Cerebellar nuclear complex (tissue), 1 donor: ENCODE results near the gene SERTAD4.

Experiments
- DNase-seq, 2 experiments: peaks; one replicate each; lab custom pipeline; 2025; lab: John Stamatoyannopoulos, UW

Gene SERTAD4

DNA sequence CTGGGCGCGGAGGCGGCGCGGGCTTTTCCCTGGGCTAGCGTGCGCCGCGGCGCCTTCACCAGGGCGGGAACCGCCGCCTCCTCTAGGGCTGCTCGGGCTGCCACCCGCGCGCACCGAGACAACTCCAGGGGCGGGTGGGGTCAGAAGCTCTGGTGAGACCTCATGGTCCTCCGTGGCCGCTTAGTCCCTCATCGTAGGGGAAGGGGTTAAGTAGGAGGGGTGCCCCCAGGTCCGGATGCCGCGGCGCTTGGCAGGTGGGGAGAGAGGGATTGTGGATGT is 559 bp downstream of the SERTAD4 start:
- no peak for DNase-seq

DNA sequence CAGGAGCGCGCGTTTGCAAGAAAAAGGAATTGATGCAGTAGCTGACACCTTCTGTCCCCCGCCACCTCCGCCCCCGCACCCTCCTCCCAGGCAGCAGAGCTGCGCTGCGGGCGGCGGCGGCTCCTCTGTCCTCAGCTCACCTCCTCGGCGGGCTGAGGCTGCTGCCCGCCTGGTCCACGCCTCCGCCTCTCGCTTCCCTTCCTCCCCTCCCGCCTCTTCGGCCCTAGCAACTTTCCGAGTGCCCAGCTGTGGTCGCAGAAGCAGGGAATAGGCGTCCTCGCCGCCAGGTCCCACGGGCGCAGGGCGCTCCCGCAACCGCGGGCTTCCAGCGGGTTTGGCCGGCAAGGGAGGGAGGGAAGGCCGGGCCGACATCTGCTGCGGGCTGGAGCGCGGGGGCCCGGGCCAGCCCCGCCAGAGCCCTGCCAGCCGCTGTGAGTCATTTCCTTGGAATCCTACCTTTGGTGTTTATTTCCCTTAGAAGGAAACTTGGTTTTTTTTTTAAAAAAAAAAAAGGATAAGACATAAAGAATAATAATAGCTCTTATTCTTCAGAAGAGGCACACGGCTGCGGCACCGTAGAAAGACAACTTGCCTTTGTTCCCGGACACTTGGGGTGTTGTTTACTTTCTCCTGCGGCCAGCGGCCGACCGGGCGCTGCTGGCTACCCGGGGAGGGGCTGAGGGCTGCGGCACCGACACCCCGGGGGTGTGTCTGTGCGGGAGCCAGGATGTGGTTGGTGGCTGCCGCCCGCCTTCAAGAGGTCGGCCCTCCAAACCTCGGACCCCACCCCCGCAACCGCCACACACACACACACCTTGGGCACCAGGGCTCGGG is 1.1 kb downstream of the SERTAD4 start:
- DNase-seq, result peak in 1 of 2 experiments; percentile 5

DNA sequence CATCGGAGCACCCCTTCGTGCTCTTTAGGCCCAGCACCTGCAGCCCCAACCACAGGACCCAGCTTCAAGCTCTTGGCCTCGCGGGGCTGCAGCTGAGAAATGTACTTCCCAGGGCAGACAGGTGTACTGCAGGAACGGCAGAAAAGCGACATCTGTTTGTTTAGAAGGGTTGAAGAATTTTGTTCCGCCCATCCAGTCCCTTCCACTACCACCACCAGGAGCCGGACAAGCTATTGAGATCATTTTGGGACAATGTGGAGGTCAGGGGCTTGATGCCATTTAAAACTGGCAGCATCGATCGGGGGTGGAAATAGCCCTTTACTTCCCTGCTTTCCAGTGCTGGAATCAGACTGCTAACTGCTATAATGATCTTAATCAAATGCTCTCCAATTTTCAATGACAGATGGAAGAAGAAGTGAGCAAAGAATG is 1.7 kb downstream of the SERTAD4 start:
- DNase-seq, result no peak

DNA sequence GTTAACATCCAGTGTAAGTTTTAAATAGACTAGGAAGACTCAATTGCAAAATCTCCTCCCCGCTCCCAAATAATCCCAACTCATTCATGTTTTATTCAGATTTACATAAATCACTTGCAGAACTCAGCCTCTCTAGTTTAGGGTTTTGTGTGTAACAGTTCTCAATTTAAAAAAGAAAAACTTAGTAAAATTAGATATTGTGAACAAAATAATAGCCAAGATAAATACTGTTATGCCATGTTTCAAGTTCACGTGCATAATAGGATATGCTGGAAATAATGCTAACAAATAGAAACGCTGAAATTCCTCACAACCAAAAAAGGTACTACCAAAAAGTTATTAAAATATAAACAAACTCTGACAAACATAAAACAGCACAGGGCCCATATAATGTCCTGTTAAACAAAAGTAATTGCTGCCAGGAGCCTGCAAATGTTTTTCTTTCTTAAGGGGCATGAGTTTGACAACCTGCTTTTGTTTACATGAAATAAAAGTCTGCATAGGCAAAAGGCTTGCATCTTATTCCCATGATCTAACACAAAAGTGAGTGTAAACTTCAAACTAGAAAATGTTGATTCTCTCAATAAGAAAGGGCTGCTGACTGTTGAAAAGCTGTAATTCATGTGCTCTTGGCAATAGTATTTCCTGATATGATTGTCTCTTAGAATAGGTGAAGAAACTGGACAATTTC is 2.9 kb downstream of the SERTAD4 start:
- DNase-seq, result no peak

DNA sequence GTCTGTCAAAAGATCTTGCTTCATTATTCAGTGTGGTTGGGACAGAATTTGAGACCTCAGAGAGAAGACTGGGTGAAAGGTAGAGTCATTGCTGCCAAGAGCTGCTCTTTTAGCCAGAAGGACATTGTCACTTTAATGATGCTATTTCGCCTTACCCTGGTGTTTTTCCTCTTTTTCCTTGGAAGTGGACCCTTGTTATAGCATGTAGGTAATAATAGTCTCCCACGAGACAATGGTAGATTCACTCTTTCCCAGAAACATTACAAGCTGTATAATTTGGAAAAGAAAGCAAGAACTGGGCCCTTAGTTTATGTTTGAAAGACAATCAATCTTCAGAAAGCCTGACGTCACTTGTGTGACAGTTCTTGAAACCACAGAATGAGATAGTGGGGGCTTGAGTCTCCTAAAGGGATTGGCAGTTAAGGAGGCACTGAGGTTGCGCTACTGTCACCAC is 3.8 kb downstream of the SERTAD4 start:
- DNase-seq, result no peak

DNA sequence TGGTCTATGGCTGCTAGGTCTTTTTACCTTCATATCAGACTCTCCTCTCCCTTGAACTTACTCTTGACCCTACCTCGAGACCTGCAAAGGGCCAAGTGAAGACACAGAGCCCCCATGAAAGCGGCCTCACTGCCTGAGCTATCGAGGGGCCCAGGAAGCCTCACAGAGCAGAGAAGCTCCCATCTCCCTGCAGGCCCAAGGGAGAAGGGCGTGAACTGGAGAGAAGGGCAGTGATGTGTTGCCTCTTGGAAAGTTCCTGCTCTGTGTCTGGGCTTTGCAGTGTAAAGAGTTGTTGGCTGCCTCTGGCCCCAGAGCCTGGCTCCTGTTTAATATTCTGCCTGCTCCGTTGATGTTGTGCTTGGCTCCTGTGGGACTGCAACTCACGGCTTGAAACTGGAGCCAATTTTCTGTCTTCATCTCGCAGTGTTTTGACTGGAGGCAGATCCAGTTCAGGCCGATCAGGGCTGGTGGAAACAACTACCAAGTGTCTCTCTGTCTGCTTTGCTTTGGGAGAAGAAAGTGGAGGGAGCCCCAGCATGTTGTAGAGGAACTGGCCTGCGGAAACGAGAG is 4.3 kb downstream of the SERTAD4 start:
- DNase-seq, result no peak

DNA sequence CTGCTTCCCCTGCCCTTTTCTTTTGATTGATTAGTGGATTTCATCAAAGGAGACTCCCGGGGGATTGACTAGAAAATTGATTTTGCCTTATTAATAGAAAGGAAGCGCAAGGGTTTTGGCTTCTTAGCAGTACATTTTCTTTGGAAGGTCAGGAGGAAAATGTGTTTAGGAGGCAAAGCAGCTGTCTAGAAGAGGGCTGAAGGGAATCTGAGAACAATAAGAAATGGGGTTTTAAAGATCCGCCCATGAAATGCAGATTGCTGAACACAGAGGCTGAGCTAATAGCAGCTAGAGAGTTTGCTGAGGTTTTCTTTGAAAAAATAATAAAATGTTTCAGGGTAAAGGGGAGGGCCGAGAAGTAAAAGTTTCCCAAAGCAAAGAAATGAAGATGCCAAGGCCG is 4.9 kb downstream of the SERTAD4 start:
- no peak for DNase-seq

DNA sequence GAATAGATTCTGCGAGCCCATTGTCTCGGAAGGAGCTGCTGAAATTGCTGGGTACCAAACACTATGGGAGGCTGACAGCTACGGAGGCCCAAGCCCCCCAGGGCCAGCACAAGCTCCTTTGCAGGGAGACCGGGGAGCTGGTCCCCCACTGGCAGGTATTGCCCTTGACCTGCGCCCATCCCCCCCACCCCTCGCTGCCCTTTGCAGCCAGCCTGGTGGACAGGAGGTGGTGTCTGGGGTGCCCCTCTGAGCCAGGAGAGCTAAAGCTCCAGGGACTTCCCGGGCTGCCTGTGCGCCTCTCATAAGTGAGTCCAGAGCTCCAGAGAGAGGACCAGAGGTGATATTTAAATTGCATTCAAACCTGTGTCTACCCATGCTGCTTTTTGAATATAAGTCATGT is 5.4 kb downstream of the SERTAD4 start:
- no peak for DNase-seq

DNA sequence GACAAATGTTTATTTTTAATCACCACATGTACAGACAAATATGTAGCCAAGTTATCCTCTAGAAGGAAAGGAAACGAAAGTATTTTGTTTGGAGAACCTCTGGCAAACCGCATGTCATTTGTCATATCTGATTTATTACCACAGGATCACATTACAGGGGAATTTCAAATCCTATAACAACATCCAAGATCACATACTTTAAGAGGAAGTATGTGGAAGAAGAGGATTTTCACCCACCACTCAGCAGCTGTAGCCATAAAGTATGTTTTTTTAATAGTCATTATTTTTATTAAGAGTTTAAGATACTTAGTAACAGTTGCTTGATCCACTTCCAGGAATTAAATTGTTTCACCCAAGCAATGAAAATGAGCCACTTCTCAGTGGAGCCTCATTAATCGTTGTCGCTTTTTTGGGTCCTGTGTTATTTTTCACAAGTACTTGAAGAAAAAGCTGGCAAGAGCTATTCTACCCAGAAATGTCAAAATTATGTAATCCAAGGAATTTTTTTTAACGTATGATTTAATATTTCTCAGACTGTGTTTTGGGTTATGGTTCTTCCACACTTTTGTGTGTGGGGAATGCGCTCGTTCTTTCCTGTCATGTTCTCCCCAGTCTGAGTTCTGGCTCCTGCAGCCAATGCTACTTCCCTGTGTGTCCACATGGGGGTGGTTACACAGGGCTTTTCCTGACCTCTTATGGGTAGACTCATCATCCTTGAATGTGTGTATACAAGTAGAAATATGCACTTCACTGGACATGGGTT is 6.9 kb downstream of the SERTAD4 start:
- no peak for DNase-seq

DNA sequence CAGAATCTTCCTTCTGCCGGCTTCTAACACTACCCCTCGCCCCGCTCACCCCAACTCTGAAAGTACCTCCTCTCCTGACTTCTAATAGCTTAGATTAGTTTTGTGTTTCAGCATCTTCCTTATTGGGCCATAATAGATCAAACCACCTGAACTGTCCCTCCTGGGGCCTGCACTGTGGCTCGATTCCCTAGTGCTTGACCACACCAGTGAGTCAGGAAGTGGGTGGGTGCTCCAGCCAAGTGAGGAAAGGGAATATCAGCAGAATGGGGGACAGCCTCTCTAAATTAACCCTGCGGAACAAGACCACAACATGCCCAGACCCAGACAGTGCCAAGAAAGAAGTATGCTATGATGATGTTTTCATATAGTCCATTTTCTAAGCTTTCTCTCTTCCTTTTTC is 8.5 kb downstream of the SERTAD4 start:
- no peak for DNase-seq

DNA sequence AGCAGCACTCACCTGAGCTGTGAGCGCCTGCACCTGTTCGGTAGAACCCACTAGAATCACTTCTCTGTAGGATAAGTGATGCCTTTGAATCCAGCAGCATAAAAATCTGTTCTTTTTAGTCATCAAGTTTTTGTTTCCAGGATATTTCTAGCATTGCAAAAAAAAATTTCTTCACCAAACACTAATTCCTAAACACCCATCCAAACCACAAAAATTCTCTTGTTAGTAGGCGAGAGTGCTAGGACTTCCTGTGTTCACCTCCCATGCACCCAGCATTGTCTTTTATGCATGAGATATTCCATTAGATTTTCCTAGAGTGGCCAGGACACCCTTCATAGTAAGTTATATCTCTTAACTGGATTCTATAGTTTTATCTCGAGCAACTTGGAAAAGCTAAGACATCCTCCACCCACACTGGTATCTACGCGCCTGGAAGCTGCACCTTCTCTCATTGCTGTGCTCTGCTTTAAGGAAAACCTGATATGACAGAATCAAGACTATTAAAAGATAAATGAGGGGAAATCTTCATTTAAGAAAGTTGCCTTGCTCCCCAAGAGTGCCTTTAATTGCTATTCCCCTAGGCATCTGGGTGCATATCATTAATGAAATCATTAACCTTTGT is 12.3 kb downstream of the SERTAD4 start:
- no peak for DNase-seq

DNA sequence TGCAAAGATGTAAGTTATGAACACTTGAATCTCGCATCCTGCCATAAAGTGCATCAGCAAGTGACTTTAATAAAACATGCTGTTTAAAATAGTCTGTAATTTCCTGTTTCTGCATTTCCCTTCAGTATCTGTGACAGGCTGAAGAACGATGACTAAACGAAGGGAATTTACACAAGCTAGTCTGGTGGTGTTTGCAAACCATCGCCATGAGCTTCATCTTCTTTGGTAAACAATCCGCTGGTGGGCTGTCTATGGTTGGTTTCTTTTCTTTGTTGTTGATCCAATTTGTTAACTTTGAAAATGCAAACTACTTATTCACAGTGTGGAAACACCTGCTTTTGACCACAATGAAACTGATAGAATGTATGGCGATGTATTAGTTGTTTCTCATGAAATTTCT is 13.9 kb downstream of the SERTAD4 start:
- DNase-seq, result no peak

DNA sequence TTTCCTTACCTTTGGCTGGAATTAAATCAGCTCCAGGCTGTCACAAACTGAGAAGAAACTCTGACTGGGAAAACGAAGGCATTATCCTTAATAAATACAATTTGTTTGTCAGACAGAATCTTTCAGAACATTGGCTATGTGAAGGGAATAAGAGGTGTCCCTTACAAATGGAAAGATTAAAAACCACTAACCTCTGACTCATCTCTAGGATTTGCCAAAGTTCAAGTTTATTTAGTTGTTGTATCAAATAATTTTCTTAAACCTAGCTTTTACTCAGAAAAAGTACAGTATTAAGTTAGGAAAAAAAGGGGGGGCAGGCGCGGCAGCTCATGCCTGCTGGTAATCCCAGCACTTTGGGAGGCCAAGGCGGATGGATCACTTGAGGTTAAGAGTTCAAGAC is 15.7 kb downstream of the SERTAD4 start:
- DNase-seq, result no peak

DNA sequence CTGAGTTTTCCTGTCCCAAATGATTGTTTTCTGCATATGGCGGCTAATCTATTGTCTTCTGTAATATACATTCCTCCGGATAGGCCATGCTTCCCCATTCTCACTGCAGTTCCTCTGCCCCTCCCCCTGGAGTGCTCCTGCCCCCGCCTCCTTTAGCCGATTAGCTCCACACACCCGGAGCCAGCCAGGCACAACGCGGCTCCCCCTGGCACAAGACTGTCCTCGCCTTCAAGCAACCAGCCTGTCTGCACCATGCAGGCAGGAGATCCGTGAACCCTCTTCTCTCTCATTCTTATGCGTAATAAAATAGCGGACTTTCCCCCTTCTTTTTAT is 18.0 kb downstream of the SERTAD4 start:
- peak in 1 of 2 experiments; percentile 10 for DNase-seq

DNA sequence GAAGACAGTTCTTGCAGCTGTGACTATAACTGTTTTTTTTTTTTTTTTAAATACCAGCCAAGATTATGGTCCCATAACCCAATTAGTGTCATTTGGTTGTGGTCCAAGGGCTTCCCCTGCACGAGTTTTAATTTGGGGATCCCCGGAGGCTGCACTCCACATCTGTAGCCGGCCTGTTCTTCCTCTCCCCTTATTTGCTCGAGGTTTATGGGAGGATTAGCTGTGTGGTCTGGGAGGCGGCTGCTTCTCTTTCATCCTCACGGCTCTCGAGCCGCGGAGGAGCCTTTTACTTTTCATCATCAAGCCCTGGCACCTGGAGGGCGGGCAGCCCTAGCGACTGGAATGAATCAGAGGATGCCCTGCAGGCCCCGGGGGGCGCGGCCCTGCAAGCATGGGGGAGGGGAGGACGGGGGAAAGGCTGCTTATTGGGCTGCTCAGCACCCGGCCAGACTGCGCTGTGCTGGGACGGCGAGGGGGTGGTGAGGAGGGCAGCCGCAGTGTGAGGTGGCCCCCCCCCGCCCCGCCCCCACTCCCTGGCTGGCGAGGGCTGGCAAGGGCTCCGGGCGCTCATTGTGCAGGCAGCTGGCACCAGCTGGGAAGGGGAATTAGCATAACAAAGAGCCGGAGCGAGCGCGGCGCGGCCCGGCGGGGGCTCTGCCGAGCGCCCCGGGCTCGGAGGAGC is 18.5 kb downstream of the SERTAD4 start:
- no peak for DNase-seq

DNA sequence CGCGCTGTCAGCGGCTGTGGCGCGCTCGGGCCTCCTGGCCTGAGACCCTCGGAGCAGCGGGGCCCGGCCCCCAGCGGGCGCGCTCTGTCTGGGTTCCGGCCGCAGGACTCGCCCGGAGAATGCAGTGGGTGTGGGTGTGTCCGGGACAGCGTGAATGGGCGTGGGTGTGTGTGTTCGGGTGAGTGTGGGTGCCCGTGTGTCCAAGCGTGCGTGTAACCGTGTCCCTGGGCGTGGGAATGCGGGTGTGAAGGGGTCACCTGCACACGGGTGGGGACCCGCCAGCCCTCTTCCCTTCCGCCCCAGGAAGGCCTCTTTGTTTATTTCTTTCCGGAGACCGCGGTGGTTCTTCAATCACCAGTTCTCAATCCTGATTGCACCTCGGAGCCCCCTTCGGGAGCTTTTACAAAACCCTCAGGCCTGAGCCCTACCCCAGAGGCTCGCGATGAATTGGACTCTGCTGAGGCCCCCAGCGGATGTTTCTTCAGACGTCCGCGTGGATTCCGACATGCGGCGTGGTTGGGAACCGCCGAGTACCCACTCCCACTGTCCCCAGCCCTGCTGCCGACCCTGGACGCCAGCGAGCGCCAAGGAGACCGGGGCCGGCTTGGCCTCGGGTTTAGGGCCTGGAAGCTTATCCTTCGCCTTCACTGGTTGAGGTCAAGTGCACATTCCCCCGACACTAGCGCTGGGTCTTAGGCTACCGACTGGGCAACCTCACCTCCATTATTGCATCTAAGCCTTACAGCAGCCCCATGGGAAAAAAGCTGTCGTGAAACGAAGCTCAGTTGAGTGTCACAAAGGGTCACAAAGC is 19.3 kb downstream of the SERTAD4 start:
- no peak for DNase-seq

DNA sequence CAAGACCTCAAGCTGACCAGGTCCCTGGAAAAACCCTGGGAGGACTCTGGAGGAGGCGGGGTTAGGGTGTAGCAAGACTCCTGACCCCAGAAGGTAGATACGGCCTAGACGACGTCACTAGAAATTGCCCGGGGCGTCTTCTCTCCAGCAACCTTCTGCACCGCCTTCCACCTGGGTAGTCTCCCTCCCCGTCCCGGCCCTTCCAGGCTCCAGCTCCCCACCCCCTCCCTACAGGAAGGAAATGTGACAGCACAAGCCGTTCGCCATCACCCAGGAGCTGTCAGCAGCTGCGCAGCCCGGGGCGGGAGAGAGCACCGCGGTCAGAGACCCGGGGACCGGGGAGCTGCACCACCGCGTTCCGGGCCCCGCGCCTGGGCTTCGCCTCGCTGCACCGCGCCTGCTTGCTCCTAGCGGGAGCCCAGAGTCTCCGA is 20.0 kb downstream of the SERTAD4 start:
- DNase-seq, result no peak

DNA sequence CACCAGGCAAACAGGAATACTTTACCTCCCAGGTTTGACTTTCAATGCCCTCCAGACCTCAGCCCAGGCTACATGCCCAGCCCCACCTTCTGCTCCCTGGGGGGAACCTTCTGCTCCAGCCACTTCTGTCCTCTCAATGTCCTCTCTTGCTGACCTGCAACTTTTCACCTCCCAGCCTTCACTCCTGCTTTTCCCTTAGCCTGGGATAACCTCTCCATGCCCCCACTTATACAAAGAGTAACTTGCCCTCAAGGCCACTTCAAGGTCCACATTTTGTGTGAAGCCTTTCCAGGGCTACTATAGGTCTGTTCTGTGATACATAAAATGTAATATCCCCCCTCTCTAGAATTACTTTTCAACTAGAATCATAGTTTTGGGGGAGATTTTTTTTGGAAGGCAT is 21.7 kb downstream of the SERTAD4 start:
- DNase-seq, result no peak

DNA sequence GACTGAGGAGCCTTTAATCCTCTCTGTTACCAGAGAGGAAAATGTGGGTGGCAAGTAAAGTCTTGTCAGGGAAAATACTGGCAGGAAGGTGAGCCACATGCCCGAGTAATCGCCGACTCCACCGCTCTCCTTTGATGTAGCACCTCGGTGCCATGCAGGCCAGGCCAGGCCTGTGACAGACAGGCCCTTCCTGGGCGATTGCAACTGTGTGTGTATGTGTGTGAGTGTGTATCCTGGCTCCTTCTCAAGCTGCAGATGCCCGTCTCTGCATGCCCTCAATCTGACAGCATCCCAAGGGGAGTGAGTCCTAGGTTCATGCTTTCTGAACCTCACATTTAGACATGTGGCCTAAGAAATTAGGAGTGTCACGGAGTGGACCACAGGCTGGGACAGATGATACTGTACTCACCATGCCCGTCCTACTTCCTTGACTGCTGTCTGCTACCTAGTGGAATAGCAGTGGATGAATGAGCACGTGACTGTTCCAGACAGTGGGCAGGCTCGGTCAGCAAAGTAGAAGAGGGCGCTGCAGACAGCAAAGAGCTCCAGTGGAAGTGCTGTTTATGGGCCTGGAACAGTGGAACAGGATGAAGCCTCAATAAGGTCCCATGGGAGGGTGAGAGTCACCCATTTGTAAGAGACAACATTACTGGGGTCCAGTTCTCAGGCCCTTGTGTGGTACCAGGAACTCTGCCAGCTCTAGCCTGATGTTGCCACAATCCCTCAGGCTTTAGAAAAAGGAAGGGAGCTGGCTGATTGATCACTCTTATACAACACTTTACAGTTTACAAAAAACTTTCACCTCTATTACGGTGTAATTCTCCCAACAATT is 25.3 kb downstream of the SERTAD4 start:
- no peak for DNase-seq

DNA sequence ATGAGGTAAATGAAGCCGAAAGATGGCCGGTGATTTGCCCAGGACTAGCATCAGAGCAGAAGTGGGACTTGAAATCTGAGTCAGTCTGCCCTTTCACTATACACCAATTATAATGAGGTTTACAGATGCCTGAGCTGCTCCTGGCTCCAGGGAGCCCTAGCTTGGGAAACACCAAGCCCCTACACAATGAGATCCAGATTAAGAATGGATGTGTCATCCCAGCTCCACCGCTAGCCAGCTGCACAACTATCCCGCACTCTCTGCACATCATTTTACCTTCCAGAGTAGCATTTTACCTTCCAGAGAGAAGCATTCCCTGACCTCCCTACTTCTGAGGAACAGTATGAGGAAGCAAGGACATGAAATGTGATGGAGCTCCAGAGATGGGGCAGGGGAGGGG is 27.0 kb downstream of the SERTAD4 start:
- no peak for DNase-seq
